GM12878 (cell line): Measurements from ENCODE around the gene SRSF11. TPM values are rescaled to one million over a fixed set of nuclear protein-coding genes. Genes with fewer than 3 reads are reported as not detected.
A peak's percentile ranks its signal among the peaks of the same experiment; 100 is the strongest.

ENCODE experiments used
- ATAC-seq: fragments of 200-7000 bp; cut with Tn5 transposase; 3 replicates; pipeline ENCODE4 v1.9.1; 2020; ENCODE audit warnings: mild to moderate bottlenecking, moderate library complexity
- BruUV-seq: library from RNA; stranded (reverse); fragments of 400-500 nt; replicated peaks from 2 replicates; lab custom pipeline; 2021; lab: Mats Ljungman, UMichigan
- CTCF ChIA-PET: fragments of 300-600 bp; sonication (Branson Sonifier 250); formaldehyde crosslinking; extraction: SDS; loops from one replicate; lab custom pipeline; 2021; ENCODE audit warnings: inconsistent platforms; lab: Yijun Ruan, JAX
- POLR2A ChIA-PET: fragments of 350-600 bp; formaldehyde crosslinking; extraction: SDS; loops from one replicate; lab custom pipeline; 2021; ENCODE audit warnings: inconsistent platforms; lab: Charles Lee
- RAD21 ChIA-PET: fragments of 300-600 bp; sonication (Branson Sonifier 250); formaldehyde crosslinking; loops from one replicate; lab custom pipeline; 2023; ENCODE audit warnings: antibody characterized with exemption; ENCODE audit not compliant: unreplicated experiment; lab: Charles Lee
- SMC1A ChIA-PET: fragments of 300-600 bp; sonication (Branson Sonifier 250); formaldehyde crosslinking; loops from one replicate; lab custom pipeline; 2023; ENCODE audit not compliant: unreplicated experiment, uncharacterized antibody; lab: Charles Lee
- DNase-seq: peaks from one replicate; pipeline ENCODE4 v3.0.0-alpha.2; 2011; ENCODE audit warnings: low read depth, low spot score
- FAIRE-seq: peaks from 3 replicates; lab custom pipeline; 2011; peaks lifted over from hg19 to GRCh38; lab: Jason Lieb, UNC
- H2AFZ ChIP-seq: 2 replicates; pipeline ENCODE4 v1.6.0; 2011; ENCODE audit warnings: low read depth, low read length, control low read depth; ENCODE audit not compliant: control insufficient read depth
- H3K27ac ChIP-seq: 2 replicates; pipeline ENCODE4 v1.5.1; 2011; ENCODE audit warnings: control low read depth; ENCODE audit not compliant: control insufficient read depth, insufficient read depth
- H3K27me3 ChIP-seq, 2 experiments: replicated peaks in 1 of 2; 2 replicates each; pipeline versions ENCODE4 v1.6.0 to v1.6.1; 2011; ENCODE audit warnings: low read length in 1 of 2; ENCODE audit not compliant: control insufficient read depth in 2 of 2, insufficient read depth in 2 of 2
- H3K36me3 ChIP-seq, 2 experiments: 2 replicates each; pipeline ENCODE4 v1.5.1; 2011; ENCODE audit warnings: low read length in 1 of 2; ENCODE audit not compliant: control insufficient read depth in 2 of 2, insufficient read depth in 2 of 2
- H3K4me1 ChIP-seq: 2 replicates; pipeline ENCODE4 v1.6.1; 2011; ENCODE audit warnings: mild to moderate bottlenecking, low read length, moderate library complexity, mixed read lengths; ENCODE audit not compliant: control insufficient read depth, insufficient read depth
- H3K4me2 ChIP-seq: 2 replicates; pipeline ENCODE4 v1.6.0; 2011; ENCODE audit warnings: control low read depth; ENCODE audit not compliant: control insufficient read depth, insufficient read depth
- H3K4me3 ChIP-seq: fragments of 200-600 bp; sonication (generic); 2 replicates; pipeline ENCODE4 v1.5.1; 2016
- H3K79me2 ChIP-seq: 2 replicates; pipeline ENCODE4 v1.6.0; 2011; ENCODE audit warnings: low read length; ENCODE audit not compliant: control insufficient read depth, insufficient read depth
- H3K9ac ChIP-seq: 2 replicates; pipeline ENCODE4 v1.8.0; 2011; ENCODE audit warnings: low read length, control low read depth, mixed read lengths; ENCODE audit not compliant: control insufficient read depth, insufficient read depth
- H3K9me3 ChIP-seq: replicated peaks from 3 replicates; pipeline ENCODE4 v1.5.1; 2011; ENCODE audit warnings: mild to moderate bottlenecking, low read length; ENCODE audit not compliant: control insufficient read depth, insufficient read depth
- H4K20me1 ChIP-seq: 2 replicates; pipeline ENCODE4 v1.6.0; 2011; ENCODE audit not compliant: control insufficient read depth, insufficient read depth
- ATF7 ChIP-seq: fragments of 450-650 bp; IDR thresholded peaks from 2 replicates; pipeline ENCODE4 v1.6.1; 2016; ENCODE audit warnings: low read depth, mild to moderate bottlenecking
- BACH1 ChIP-seq: fragments of 450-650 bp; IDR thresholded peaks from 2 replicates; pipeline ENCODE4 v1.6.1; 2017; ENCODE audit warnings: mild to moderate bottlenecking, borderline replicate concordance
- DPF2 ChIP-seq: fragments of 450-650 bp; IDR thresholded peaks from 2 replicates; pipeline ENCODE4 v1.6.1; 2017; ENCODE audit warnings: mild to moderate bottlenecking
- IRF4 ChIP-seq: IDR thresholded peaks from 2 replicates; pipeline ENCODE4 v1.6.1; 2011; ENCODE audit warnings: low read depth, low read length
- KDM1A ChIP-seq: fragments of 200-600 bp; sonication (generic); IDR thresholded peaks from 2 replicates; pipeline ENCODE4 v1.6.1; 2016; ENCODE audit warnings: borderline replicate concordance
- NFIC ChIP-seq: IDR thresholded peaks from 2 replicates; pipeline ENCODE4 v1.6.1; 2012; ENCODE audit warnings: low read depth, mild to moderate bottlenecking, inconsistent platforms, low read length, moderate library complexity
- NR2F1 ChIP-seq: fragments of 450-650 bp; conservative IDR thresholded peaks from 2 replicates; pipeline ENCODE4 v1.6.1; 2017; ENCODE audit warnings: mild to moderate bottlenecking
- POU2F2 ChIP-seq: IDR thresholded peaks from 3 replicates; pipeline ENCODE4 v1.6.1; 2011; ENCODE audit warnings: low read depth, mild to moderate bottlenecking, low read length, borderline replicate concordance
- RFX5 ChIP-seq: IDR thresholded peaks from 2 replicates; pipeline ENCODE4 v1.6.1; 2011; ENCODE audit warnings: low read depth, low read length, improper control_type of control experiment
- SMC3 ChIP-seq: IDR thresholded peaks from 2 replicates; pipeline ENCODE4 v1.6.1; 2011; ENCODE audit warnings: low read length, improper control_type of control experiment, borderline replicate concordance
- SP1 ChIP-seq: IDR thresholded peaks from one replicate; pipeline ENCODE4 v1.6.1; 2011; ENCODE audit warnings: low read depth, low read length
- SUZ12 ChIP-seq: fragments of 200-600 bp; sonication (generic); IDR thresholded peaks from one replicate; pipeline ENCODE4 v1.6.1; 2018; ENCODE audit warnings: antibody characterized with exemption, mild to moderate bottlenecking; ENCODE audit not compliant: unreplicated experiment
- TBL1XR1 ChIP-seq: IDR thresholded peaks from 2 replicates; pipeline ENCODE4 v1.6.1; 2012; ENCODE audit warnings: low read depth, low read length, improper control_type of control experiment
- TCF7 ChIP-seq: IDR thresholded peaks from 2 replicates; pipeline ENCODE4 v1.6.1; 2014; ENCODE audit warnings: antibody characterized with exemption, borderline replicate concordance
- ZBTB33 ChIP-seq: fragments of 450-650 bp; IDR thresholded peaks from 2 replicates; pipeline ENCODE4 v1.6.1; 2017; ENCODE audit warnings: mild to moderate bottlenecking
- ZNF217 ChIP-seq: fragments of 450-650 bp; IDR thresholded peaks from 2 replicates; pipeline ENCODE4 v1.6.1; 2017; ENCODE audit warnings: antibody characterized with exemption, mild to moderate bottlenecking
- WGBS: methylation state at CpG from one replicate; pipeline ENCODE4 v1.1.6; 2016; ENCODE audit warnings: low lambda C conversion rate; ENCODE audit not compliant: insufficient replicate concordance, insufficient coverage; ENCODE audit errors: missing lambda C conversion rate; 5-methylcytosine and 5-hydroxymethylcytosine counted together
- in situ Hi-C: fragments of 300-500 bp; cut with MboI; formaldehyde crosslinking; loops from 9 replicates; pipeline ENCODE4 v1.14.3; 2018; ENCODE audit warnings: mixed read lengths
- intact Hi-C: fragments of 100-400 bp; cut with micrococcal nuclease; formaldehyde crosslinking; loops from one replicate; pipeline ENCODE4 v1.14.2; 2022; ENCODE audit not compliant: unreplicated experiment
- polyA plus RNA-seq, 11 experiments: library from polyadenylated mRNA; depleted of rRNA in 4 of 11; unstranded in 6 of 11; stranded (reverse) in 5 of 11; fragments of >200 nt; fragmentation: Nextera tagmentation in 4 of 11; fragmentation: Illumina TruSeq in 1 of 11; extraction: Ambion mirVana in 4 of 11; extraction: Trizol in 1 of 11; gene quantifications; 1 replicate in 1 of 11; 2 replicates in 10 of 11; pipeline versions ENCODE4 v1.2.1 to v1.2.3, GENCODE V29; 2011 to 2016; ENCODE audit warnings: inconsistent platforms in 2 of 11, missing spikeins in 2 of 11, low read depth in 1 of 11
- total RNA-seq, 4 experiments: library from RNA; depleted of rRNA in 3 of 4; stranded (reverse); fragments of >200 nt in 3 of 4; fragmentation: Illumina TruSeq in 1 of 4; extraction: Trizol in 1 of 4; gene quantifications; 2 replicates each; pipeline versions ENCODE4 v1.2.1 to v1.2.3, GENCODE V29; 2013 to 2021
- TF ChIP-seq, protein P1 (sequence below): IDR thresholded peaks from 2 replicates; pipeline ENCODE4 v1.6.1; 2012; ENCODE audit warnings: improper control_type of control experiment, low read depth, low read length; ENCODE audit not compliant: insufficient replicate concordance
- TF ChIP-seq, protein P2 (sequence below): fragments of 450-650 bp; IDR thresholded peaks from 2 replicates; pipeline ENCODE4 v1.6.1; 2016; ENCODE audit warnings: mild to moderate bottlenecking

SRSF11 gene
- total and polyA plus RNA-seq, 10 of the 15 experiments (the other 5 are each of a cell fraction or from before 2014, with no cell fraction given), result 83.0 to 424 (median 207) TPM

- WGBS, result 96% methylated on average over 7 of the region's 7 CpGs
- H3K27ac ChIP-seq, result peak overlapping the region; percentile 6; the same call in 1 of the 2 replicates
- peaks cover 10% of the 10 kb centered on the region for H3K4me1 ChIP-seq
- no peaks in the 10 kb centered on the region for H3K36me3 ChIP-seq
- POLR2A ChIA-PET, result interaction anchor here (0.5 to 3.5 kb wide), 4 partner anchors 11 to 204 kb away, joined by 3 to 43 read pairs (median 4); partner anchors contain the start of gene SRSF11
- peak overlapping the region; percentile 20; the same call in 1 of the 2 replicates for H3K4me3 ChIP-seq
- SMC1A ChIA-PET, result interaction anchor here (0.9 to 5.5 kb wide), 4 partner anchors 12 to 204 kb away, joined by 3 to 31 read pairs (median 4); partner anchors contain the start of gene SRSF11
- RAD21 ChIA-PET, result interaction anchor here (0.7 to 2.3 kb wide), 4 partner anchors 12 to 146 kb away, joined by 3 to 9 read pairs (median 4); partner anchors contain the start of genes ANKRD13C and SRSF11
- intact Hi-C loops, result loop anchor here (5.0 to 10.0 kb wide), 2 partner anchors 144 to 207 kb away; partner anchors contain the start of genes ANKRD13C and CTH
- CTCF ChIA-PET, result interaction anchor here (1.1 to 1.4 kb wide), 3 partner anchors 14 to 304 kb away, joined by 3 to 4 read pairs (median 3); no protein-coding TSS in a partner anchor
- no peak for DNase-seq
- no peak overlapping the region for H3K9ac ChIP-seq
- H4K20me1 ChIP-seq, result no peaks in the 10 kb centered on the region
- H2AFZ ChIP-seq, result no peak overlapping the region
- no TSS peak for BruUV-seq
- H3K27me3 ChIP-seq, result no peaks in the 10 kb centered on the region
- no peak for ATAC-seq
- no peaks in the 10 kb centered on the region for H3K9me3 ChIP-seq
- in situ Hi-C loops, result no loop called here
- H3K4me2 ChIP-seq, result peak overlapping the region; percentile 59; the same call in 1 of the 2 replicates
- no peak for FAIRE-seq
- peaks cover 97% of the 10 kb centered on the region for H3K79me2 ChIP-seq
- TF ChIP-seq TBL1XR1, result no peak
- TF ChIP-seq SP1, result no peak
- no peak for TF ChIP-seq KDM1A
- no peak for TF ChIP-seq IRF4
- no peak for TF ChIP-seq ZBTB33
- no peak for TF ChIP-seq NFIC
- TF ChIP-seq, protein P1, sequence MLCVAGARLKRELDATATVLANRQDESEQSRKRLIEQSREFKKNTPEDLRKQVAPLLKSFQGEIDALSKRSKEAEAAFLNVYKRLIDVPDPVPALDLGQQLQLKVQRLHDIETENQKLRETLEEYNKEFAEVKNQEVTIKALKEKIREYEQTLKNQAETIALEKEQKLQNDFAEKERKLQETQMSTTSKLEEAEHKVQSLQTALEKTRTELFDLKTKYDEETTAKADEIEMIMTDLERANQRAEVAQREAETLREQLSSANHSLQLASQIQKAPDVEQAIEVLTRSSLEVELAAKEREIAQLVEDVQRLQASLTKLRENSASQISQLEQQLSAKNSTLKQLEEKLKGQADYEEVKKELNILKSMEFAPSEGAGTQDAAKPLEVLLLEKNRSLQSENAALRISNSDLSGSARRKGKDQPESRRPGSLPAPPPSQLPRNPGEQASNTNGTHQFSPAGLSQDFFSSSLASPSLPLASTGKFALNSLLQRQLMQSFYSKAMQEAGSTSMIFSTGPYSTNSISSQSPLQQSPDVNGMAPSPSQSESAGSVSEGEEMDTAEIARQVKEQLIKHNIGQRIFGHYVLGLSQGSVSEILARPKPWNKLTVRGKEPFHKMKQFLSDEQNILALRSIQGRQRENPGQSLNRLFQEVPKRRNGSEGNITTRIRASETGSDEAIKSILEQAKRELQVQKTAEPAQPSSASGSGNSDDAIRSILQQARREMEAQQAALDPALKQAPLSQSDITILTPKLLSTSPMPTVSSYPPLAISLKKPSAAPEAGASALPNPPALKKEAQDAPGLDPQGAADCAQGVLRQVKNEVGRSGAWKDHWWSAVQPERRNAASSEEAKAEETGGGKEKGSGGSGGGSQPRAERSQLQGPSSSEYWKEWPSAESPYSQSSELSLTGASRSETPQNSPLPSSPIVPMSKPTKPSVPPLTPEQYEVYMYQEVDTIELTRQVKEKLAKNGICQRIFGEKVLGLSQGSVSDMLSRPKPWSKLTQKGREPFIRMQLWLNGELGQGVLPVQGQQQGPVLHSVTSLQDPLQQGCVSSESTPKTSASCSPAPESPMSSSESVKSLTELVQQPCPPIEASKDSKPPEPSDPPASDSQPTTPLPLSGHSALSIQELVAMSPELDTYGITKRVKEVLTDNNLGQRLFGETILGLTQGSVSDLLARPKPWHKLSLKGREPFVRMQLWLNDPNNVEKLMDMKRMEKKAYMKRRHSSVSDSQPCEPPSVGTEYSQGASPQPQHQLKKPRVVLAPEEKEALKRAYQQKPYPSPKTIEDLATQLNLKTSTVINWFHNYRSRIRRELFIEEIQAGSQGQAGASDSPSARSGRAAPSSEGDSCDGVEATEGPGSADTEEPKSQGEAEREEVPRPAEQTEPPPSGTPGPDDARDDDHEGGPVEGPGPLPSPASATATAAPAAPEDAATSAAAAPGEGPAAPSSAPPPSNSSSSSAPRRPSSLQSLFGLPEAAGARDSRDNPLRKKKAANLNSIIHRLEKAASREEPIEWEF, result no peak
- TF ChIP-seq BACH1, result no peak
- no peak for TF ChIP-seq TCF7
- no peak for TF ChIP-seq SMC3
- no peak for TF ChIP-seq SUZ12
- no peak for TF ChIP-seq ZNF217
- TF ChIP-seq POU2F2, result no peak
- TF ChIP-seq, protein P2, sequence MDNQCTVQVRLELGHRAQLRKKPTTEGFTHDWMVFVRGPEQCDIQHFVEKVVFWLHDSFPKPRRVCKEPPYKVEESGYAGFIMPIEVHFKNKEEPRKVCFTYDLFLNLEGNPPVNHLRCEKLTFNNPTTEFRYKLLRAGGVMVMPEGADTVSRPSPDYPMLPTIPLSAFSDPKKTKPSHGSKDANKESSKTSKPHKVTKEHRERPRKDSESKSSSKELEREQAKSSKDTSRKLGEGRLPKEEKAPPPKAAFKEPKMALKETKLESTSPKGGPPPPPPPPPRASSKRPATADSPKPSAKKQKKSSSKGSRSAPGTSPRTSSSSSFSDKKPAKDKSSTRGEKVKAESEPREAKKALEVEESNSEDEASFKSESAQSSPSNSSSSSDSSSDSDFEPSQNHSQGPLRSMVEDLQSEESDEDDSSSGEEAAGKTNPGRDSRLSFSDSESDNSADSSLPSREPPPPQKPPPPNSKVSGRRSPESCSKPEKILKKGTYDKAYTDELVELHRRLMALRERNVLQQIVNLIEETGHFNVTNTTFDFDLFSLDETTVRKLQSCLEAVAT, result no peak
- no peak for TF ChIP-seq DPF2
- no peak for TF ChIP-seq ATF7
- TF ChIP-seq RFX5, result no peak
- no peak for TF ChIP-seq NR2F1
Measured at GRCh38 chr1:70208292-70208691, 12.9 kb upstream of the SRSF11 start.
